HAP-1 (cell line): ENCODE measurements around the gene RBMS1.

Experiments
- DNase-seq, 2 experiments: peaks; one replicate each; pipeline ENCODE4 v3.0.0-alpha.2; 2016 to 2020; ENCODE audit warnings: low spot score in 2 of 2
- H3K27me3 ChIP-seq: fragments of 250-450 bp; sonication (Bioruptor Pico); 2 replicates; pipeline ENCODE4 v1.5.1; 2020; ENCODE audit warnings: low read depth, mild to moderate bottlenecking, moderate library complexity
- H3K36me3 ChIP-seq: fragments of 250-450 bp; sonication (Bioruptor Pico); replicated peaks from 2 replicates; pipeline ENCODE4 v1.5.1; 2020; ENCODE audit warnings: mild to moderate bottlenecking
- H3K4me1 ChIP-seq: fragments of 250-450 bp; sonication (Bioruptor Pico); 2 replicates; pipeline ENCODE4 v1.5.1; 2020; ENCODE audit warnings: mild to moderate bottlenecking
- H3K4me3 ChIP-seq: fragments of 250-450 bp; sonication (Bioruptor Pico); 2 replicates; pipeline ENCODE4 v1.5.1; 2020; ENCODE audit warnings: mild to moderate bottlenecking, moderate library complexity
- H3K9me3 ChIP-seq: fragments of 250-450 bp; sonication (Bioruptor Pico); 2 replicates; pipeline ENCODE4 v1.5.1; 2020; ENCODE audit warnings: mild to moderate bottlenecking, moderate library complexity
- in situ Hi-C: fragments of 300-500 bp; cut with MboI; formaldehyde crosslinking; loops from 3 replicates; pipeline ENCODE4 v1.14.3; 2020; ENCODE audit warnings: low sequenced_read_pairs, inconsistent platforms, mixed read lengths

The RBMS1 gene

GRCh38 chr2:160261732-160262131, 231.9 kb downstream of the RBMS1 start:
- H3K4me3 ChIP-seq, result no peak overlapping the region
- no peaks in the 10 kb centered on the region for H3K9me3 ChIP-seq
- no peak for DNase-seq
- H3K36me3 ChIP-seq, result no peaks in the 10 kb centered on the region
- H3K4me1 ChIP-seq, result no peaks in the 10 kb centered on the region
- H3K27me3 ChIP-seq, result no peaks in the 10 kb centered on the region
- in situ Hi-C loops, result no loop called here

- in situ Hi-C loops, result no loop called here
- no peaks in the 10 kb centered on the region for H3K4me1 ChIP-seq
- H3K36me3 ChIP-seq, result no peaks in the 10 kb centered on the region
- no peak overlapping the region for H3K4me3 ChIP-seq
- H3K27me3 ChIP-seq, result no peaks in the 10 kb centered on the region
- DNase-seq, result no peak
- H3K9me3 ChIP-seq, result no peaks in the 10 kb centered on the region
Observed at GRCh38 chr2:160258492-160258805, 235.2 kb downstream of the RBMS1 start.

- in situ Hi-C loops, result no loop called here
- H3K27me3 ChIP-seq, result no peaks in the 10 kb centered on the region
- H3K9me3 ChIP-seq, result no peaks in the 10 kb centered on the region
Observed at GRCh38 chr2:160257743-160258491, 235.7 kb downstream of the RBMS1 start.

GRCh38 chr2:160257041-160257742, 236.4 kb downstream of the RBMS1 start:
- DNase-seq, result no peak
- in situ Hi-C loops, result no loop called here
- Histone ChIP-seq H3K9me3 (no peaks in the 10 kb centered on the region), H3K36me3 (no peaks in the 10 kb centered on the region), H3K4me1 (no peaks in the 10 kb centered on the region), H3K27me3 (no peaks in the 10 kb centered on the region), H3K4me3 (no peak overlapping the region)

More at GRCh38 chr2:160257743-160258491, 235.7 kb downstream of the RBMS1 start:
- H3K4me1 ChIP-seq, result no peaks in the 10 kb centered on the region
- no peak for DNase-seq
- no peak overlapping the region for H3K4me3 ChIP-seq
- no peaks in the 10 kb centered on the region for H3K36me3 ChIP-seq

GRCh38 chr2:160256507-160256906, 237.1 kb downstream of the RBMS1 start:
- Histone ChIP-seq H3K4me1 (no peaks in the 10 kb centered on the region), H3K4me3 (no peak overlapping the region), H3K27me3 (no peaks in the 10 kb centered on the region), H3K36me3 (no peaks in the 10 kb centered on the region), H3K9me3 (no peaks in the 10 kb centered on the region)
- no peak for DNase-seq
- in situ Hi-C loops, result no loop called here

- Histone ChIP-seq H3K4me3 (no peak overlapping the region), H3K4me1 (no peaks in the 10 kb centered on the region), H3K36me3 (no peaks in the 10 kb centered on the region), H3K27me3 (no peaks in the 10 kb centered on the region), H3K9me3 (no peaks in the 10 kb centered on the region)
- DNase-seq, result no peak
- in situ Hi-C loops, result no loop called here
Observed at GRCh38 chr2:160255408-160255807, 238.2 kb downstream of the RBMS1 start.

DNA sequence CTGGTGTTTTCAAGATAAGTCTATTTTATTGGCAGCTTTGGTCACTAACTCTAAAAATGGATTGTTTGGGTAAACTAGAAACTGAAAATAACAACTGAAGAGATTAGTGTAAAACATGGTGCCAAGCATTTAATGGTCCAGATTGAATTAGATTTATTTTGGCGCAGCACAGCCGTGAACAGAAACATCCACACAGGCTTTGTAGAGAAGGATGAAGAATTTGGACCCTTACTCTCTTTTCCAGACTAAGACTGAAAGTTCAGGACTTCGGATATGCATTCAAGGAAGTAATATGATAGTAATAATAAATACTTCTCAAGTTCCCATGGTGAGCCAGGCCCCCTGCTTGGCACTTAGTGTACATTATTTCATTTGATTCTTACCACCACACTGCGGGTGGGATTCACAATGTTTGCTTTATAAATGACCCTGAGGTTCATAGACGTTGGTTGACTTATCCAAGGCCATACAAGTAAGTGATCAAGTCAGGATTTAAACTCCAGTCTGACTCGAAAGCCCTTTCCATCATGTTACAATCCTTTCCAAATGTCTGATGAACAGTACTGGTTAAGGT, 239.3 kb downstream of the RBMS1 start:
- DNase-seq, result no peak
- no peak overlapping the region for H3K4me3 ChIP-seq
- in situ Hi-C loops, result no loop called here
- no peaks in the 10 kb centered on the region for H3K27me3 ChIP-seq
- H3K4me1 ChIP-seq, result no peaks in the 10 kb centered on the region
- H3K36me3 ChIP-seq, result no peaks in the 10 kb centered on the region
- H3K9me3 ChIP-seq, result no peaks in the 10 kb centered on the region

DNA sequence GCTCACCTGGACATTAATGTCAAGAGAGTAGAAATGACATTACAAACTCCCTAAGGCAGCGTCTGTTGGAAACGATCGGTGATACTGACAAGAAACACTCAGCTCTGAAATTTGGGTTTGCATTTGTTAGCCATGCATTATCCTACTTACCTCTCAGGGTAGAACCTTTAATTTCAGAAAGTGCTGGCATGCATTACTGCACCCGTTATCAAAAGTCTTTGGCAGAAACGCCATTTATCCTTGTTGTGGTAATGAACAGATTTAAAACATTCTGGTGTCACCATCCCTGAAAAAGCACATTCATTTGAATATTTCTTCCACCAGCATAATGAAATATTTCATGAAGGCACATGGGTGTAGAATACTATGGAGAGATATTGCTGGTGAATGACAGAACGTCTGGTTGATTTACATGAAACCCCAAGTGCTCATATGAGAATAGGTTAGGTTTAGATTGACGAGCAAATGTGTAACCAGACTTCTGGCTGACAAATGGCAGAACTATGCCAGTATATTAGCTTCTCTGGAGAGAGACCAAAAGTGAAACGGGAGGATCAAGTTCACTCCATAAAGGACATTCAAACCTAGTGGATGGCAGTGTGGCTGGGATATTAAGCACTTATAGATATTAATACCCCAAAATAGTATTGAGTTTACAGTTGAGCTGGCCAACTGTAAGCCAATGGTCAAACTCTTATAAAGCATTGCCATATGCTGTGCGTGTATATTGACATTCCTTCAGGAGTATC, 240.0 kb downstream of the RBMS1 start:
- no peak overlapping the region for H3K4me3 ChIP-seq

DNA sequence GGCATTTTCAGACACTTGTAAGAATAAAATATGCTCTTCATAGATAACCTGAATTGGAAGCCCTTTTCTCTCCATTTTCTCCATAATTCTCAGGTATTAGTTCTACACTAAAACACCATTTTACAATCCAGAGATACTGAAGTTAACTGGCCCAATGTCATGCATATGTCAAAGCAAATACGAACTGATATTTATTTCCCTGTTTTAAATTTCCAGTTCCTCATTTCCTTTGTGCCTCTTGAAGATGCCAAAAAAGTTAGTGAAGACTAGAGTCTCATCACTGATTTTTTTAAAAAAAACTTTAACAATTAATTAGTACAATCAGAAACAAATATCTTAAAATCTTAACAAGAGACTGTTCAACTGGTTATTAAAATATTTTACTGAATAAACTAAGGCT, 240.7 kb downstream of the RBMS1 start:
- Histone ChIP-seq H3K4me1 (no peaks in the 10 kb centered on the region), H3K9me3 (no peaks in the 10 kb centered on the region), H3K27me3 (no peaks in the 10 kb centered on the region), H3K4me3 (no peak overlapping the region), H3K36me3 (no peaks in the 10 kb centered on the region)
- in situ Hi-C loops, result no loop called here
- DNase-seq, result no peak

More for the DNA sequence above, 240.0 kb downstream of the RBMS1 start:
- Histone ChIP-seq H3K4me1 (no peaks in the 10 kb centered on the region), H3K9me3 (no peaks in the 10 kb centered on the region), H3K36me3 (no peaks in the 10 kb centered on the region), H3K27me3 (no peaks in the 10 kb centered on the region)
- in situ Hi-C loops, result no loop called here
- DNase-seq, result no peak

DNA sequence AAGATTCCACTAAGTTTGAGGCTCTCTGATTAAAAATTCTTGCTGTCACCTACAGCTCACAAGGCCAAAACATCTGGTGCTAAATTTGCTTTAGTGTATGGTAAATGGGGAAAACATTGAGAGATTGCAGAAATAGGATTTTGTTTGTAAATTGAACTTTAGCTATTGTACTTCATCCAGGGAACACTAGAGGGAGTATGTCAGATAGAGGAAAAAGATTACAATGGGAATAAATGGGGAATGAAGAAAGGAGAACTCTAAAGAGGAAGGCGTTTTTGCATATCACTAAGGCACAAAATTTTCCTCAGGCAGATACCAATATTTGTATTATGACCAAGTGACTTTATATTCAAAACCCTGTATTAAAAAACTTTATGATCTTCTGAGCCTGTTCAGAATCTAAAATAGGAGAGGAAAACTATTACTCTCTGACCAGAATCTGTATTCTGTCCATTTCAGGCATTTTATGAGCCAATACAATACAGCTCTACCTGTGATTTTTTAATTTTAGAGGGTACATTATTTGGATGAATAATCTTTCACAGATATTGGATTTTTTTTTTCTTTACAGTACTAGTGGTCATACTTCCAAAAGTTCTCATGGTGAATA, 241.2 kb downstream of the RBMS1 start:
- no peaks in the 10 kb centered on the region for H3K9me3 ChIP-seq
- no peak overlapping the region for H3K4me3 ChIP-seq
- DNase-seq, result peak in 1 of 2 experiments; percentile 55
- no peaks in the 10 kb centered on the region for H3K36me3 ChIP-seq
- in situ Hi-C loops, result no loop called here
- no peaks in the 10 kb centered on the region for H3K4me1 ChIP-seq
- H3K27me3 ChIP-seq, result no peaks in the 10 kb centered on the region

DNA sequence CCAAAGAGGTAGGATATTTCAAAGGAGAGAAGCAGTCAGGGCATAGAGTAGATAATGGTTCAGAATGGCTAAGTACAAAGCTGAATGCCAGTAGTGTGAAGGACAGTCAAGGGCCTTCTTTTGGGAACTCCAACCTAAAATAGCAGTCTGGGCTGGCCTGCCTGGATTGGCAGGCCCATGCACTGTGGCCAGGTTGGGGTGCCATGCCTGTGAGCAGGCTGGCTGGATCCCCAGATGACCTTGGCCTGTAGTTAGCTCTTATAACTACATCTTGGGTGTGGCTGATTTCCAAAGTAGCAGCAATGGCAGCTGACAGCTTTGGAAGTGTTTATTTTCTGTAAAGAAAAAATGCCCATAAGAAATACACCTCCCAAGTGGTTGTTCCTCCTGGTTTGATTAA, 242.0 kb downstream of the RBMS1 start:
- Histone ChIP-seq H3K27me3 (no peaks in the 10 kb centered on the region), H3K36me3 (no peaks in the 10 kb centered on the region), H3K9me3 (no peaks in the 10 kb centered on the region), H3K4me3 (no peak overlapping the region), H3K4me1 (no peaks in the 10 kb centered on the region)
- in situ Hi-C loops, result no loop called here
- no peak for DNase-seq

DNA sequence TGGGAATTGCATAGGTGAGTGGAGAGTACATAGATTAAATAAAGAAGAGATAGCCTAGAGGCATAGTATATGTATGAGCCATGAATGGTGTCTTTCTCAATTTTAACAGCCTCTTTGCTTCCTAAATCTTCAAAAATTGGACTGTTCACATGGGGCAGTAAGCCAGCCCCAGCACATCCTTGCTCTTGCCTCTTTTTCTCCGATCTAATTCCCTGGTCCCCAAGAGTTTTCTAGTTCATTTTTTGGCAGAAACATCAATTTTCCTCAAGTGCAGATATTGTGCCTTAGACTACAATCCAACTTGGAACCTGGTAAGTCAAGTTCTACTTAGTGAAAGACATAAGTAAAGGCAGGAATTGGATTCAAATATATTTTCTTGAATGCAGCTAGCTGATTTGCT, 243.7 kb downstream of the RBMS1 start:
- Histone ChIP-seq H3K4me3 (no peak overlapping the region), H3K27me3 (no peaks in the 10 kb centered on the region), H3K9me3 (no peaks in the 10 kb centered on the region), H3K36me3 (no peaks in the 10 kb centered on the region), H3K4me1 (no peaks in the 10 kb centered on the region)
- in situ Hi-C loops, result no loop called here
- no peak for DNase-seq

GRCh38 chr2:160247296-160248035, 246.1 kb downstream of the RBMS1 start:
- H3K27me3 ChIP-seq, result no peaks in the 10 kb centered on the region
- no peaks in the 10 kb centered on the region for H3K36me3 ChIP-seq
- no peaks in the 10 kb centered on the region for H3K4me1 ChIP-seq
- H3K9me3 ChIP-seq, result no peaks in the 10 kb centered on the region; the same call in 1 of the 2 replicates
- no peak overlapping the region for H3K4me3 ChIP-seq
- DNase-seq, result no peak
- in situ Hi-C loops, result no loop called here
